HepG2 (cell line): Measurements from ENCODE around the gene CTNND2. TPM values are rescaled to one million over a fixed set of nuclear protein-coding genes. Genes with fewer than 3 reads are reported as not detected.

Experiments used
- ATAC-seq: fragments of 200-7000 bp; cut with Tn5 transposase; 3 replicates; pipeline ENCODE4 v1.9.1; 2020; ENCODE audit warnings: mild to moderate bottlenecking, moderate library complexity
- BruUV-seq: library from RNA; stranded (reverse); fragments of 400-500 nt; replicated peaks from 2 replicates; lab custom pipeline; 2021; lab: Mats Ljungman, UMichigan
- CTCF ChIA-PET: fragments of 300-600 bp; formaldehyde crosslinking; extraction: SDS; loops from one replicate; lab custom pipeline; 2021; ENCODE audit warnings: low total read pairs, inconsistent platforms, low intra/inter-chr PET ratio; lab: Yijun Ruan, JAX
- POLR2A ChIA-PET: fragments of 350-600 bp; sonication (Branson Sonifier 250); formaldehyde crosslinking; loops from one replicate; lab custom pipeline; 2020; ENCODE audit warnings: antibody characterized with exemption, inconsistent platforms; lab: Yijun Ruan, JAX
- DNase-seq: peaks from one replicate; pipeline ENCODE4 v3.0.0-alpha.2; 2015; ENCODE audit warnings: low spot score
- FAIRE-seq: peaks from 3 replicates; lab custom pipeline; 2011; peaks lifted over from hg19 to GRCh38; lab: Jason Lieb, UNC
- H2AFZ ChIP-seq: one replicate; pipeline ENCODE4 v1.6.1; 2011; ENCODE audit warnings: low read length, inconsistent platforms
- H3K27ac ChIP-seq: fragments of 300-600 bp; 3 replicates; pipeline ENCODE4 v1.8.0; 2011; ENCODE audit warnings: mixed run types, mild to moderate bottlenecking, mixed read lengths, low read length, inconsistent platforms; ENCODE audit not compliant: insufficient read depth; ENCODE audit errors: extremely low read length
- H3K27me3 ChIP-seq, 2 experiments: fragments of 200-600 bp in 1 of 2; 2 replicates in 1 of 2; 3 replicates in 1 of 2; pipeline versions ENCODE4 v1.6.0 to v1.8.0; 2011; ENCODE audit warnings: low read length in 2 of 2, mild to moderate bottlenecking in 2 of 2, moderate library complexity in 2 of 2, inconsistent platforms in 1 of 2; ENCODE audit not compliant: insufficient read depth in 2 of 2, control insufficient read depth in 1 of 2
- H3K36me3 ChIP-seq, 2 experiments: fragments of 200-600 bp in 1 of 2; replicated peaks in 1 of 2; 2 replicates in 1 of 2; 3 replicates in 1 of 2; pipeline versions ENCODE4 v1.5.1 to v1.8.0; 2011; ENCODE audit warnings: low read length in 2 of 2, inconsistent platforms in 1 of 2; ENCODE audit not compliant: insufficient read depth in 2 of 2, control insufficient read depth in 1 of 2
- H3K4me1 ChIP-seq: 2 replicates; pipeline ENCODE4 v1.5.1; 2012; ENCODE audit warnings: low read length, inconsistent platforms; ENCODE audit not compliant: insufficient read depth
- H3K4me2 ChIP-seq: 2 replicates; pipeline ENCODE4 v1.6.0; 2011; ENCODE audit warnings: low read depth, low read length, inconsistent platforms
- H3K4me3 ChIP-seq, 3 experiments: fragments of 200-600 bp in 1 of 3; sonication (generic), shearing (Covaris generic) in 1 of 3; replicated peaks in 1 of 3; 2 replicates each; pipeline ENCODE4 v1.5.1; 2011 to 2016; ENCODE audit warnings: low read length in 3 of 3, inconsistent platforms in 2 of 3, low read depth in 2 of 3, mild to moderate bottlenecking in 2 of 3, control low read depth in 1 of 3, mixed read lengths in 1 of 3; ENCODE audit not compliant: insufficient read depth in 1 of 3
- H3K79me2 ChIP-seq: one replicate; pipeline ENCODE4 v1.6.1; 2011; ENCODE audit warnings: low read length, inconsistent platforms; ENCODE audit not compliant: insufficient read depth
- H3K9ac ChIP-seq: 2 replicates; pipeline ENCODE4 v1.6.0; 2011; ENCODE audit warnings: mild to moderate bottlenecking, low read depth, low read length, inconsistent platforms; ENCODE audit not compliant: insufficient read depth
- H3K9me3 ChIP-seq: 2 replicates; pipeline ENCODE4 v1.5.1; 2012; ENCODE audit warnings: mild to moderate bottlenecking, low read length
- H4K20me1 ChIP-seq: 2 replicates; pipeline ENCODE4 v1.6.0; 2011; ENCODE audit warnings: inconsistent platforms, mild to moderate bottlenecking, low read length, moderate library complexity; ENCODE audit not compliant: insufficient read depth
- BCL6 ChIP-seq: IDR thresholded peaks from 2 replicates; pipeline ENCODE4 v1.6.1; 2016; ENCODE audit warnings: missing genetic modification reagents, missing compliant biosample characterization
- CEBPG ChIP-seq: IDR thresholded peaks from 2 replicates; pipeline ENCODE4 v1.6.1; 2016
- HNRNPH1 ChIP-seq: fragments of 200-400 bp; formaldehyde crosslinking; optimal IDR thresholded peaks from 2 replicates; pipeline ENCODE3; 2017; ENCODE audit warnings: mild to moderate bottlenecking, low read depth, low read length
- HNRNPUL1 ChIP-seq: fragments of 200-400 bp; formaldehyde crosslinking; IDR thresholded peaks from 2 replicates; pipeline ENCODE4 v1.6.1; 2017; ENCODE audit warnings: low read depth, mild to moderate bottlenecking, low read length, moderate library complexity
- JUNB ChIP-seq: sonication (generic); formaldehyde crosslinking; IDR thresholded peaks from 2 replicates; pipeline ENCODE4 v1.8.0; 2022; ENCODE audit warnings: missing genetic modification reagents, mild to moderate bottlenecking, borderline replicate concordance
- KDM5B ChIP-seq: sonication (generic); formaldehyde crosslinking; IDR thresholded peaks from 2 replicates; pipeline ENCODE4 v1.4.0; 2020; ENCODE audit warnings: missing genetic modification reagents, mild to moderate bottlenecking, borderline replicate concordance
- MEIS2 ChIP-seq: sonication (generic); formaldehyde crosslinking; IDR thresholded peaks from 2 replicates; pipeline ENCODE4 v1.9.0; 2021; ENCODE audit warnings: mild to moderate bottlenecking, missing genetic modification reagents
- MIER2 ChIP-seq: IDR thresholded peaks from 2 replicates; pipeline ENCODE4 v1.6.1; 2016; ENCODE audit warnings: missing biosample characterization, missing genetic modification reagents
- POLR2AphosphoS2 ChIP-seq: IDR thresholded peaks from 2 replicates; pipeline ENCODE4 v1.6.1; 2011; ENCODE audit warnings: low read depth, low read length, improper control_type of control experiment
- SMC3 ChIP-seq: IDR thresholded peaks from 2 replicates; pipeline ENCODE4 v1.6.1; 2011; ENCODE audit warnings: low read length, improper control_type of control experiment
- ZNF557 ChIP-seq: sonication (generic); formaldehyde crosslinking; IDR thresholded peaks from 2 replicates; pipeline ENCODE4 v1.4.0; 2020; ENCODE audit warnings: missing genetic modification reagents
- ZNF644 ChIP-seq: IDR thresholded peaks from 2 replicates; pipeline ENCODE4 v1.6.1; 2016; ENCODE audit warnings: low read depth
- ZNF766 ChIP-seq: sonication (generic); formaldehyde crosslinking; IDR thresholded peaks from 2 replicates; pipeline ENCODE4 v1.5.0; 2020; ENCODE audit warnings: missing genetic modification reagents, borderline replicate concordance
- ZNF777 ChIP-seq: sonication (generic); formaldehyde crosslinking; IDR thresholded peaks from 2 replicates; pipeline ENCODE4 v1.4.0; 2020; ENCODE audit warnings: missing genetic modification reagents
- ZNF780A ChIP-seq: sonication (generic); formaldehyde crosslinking; IDR thresholded peaks from 2 replicates; pipeline ENCODE4 v1.8.0; 2022; ENCODE audit warnings: mild to moderate bottlenecking, missing genetic modification reagents, moderate library complexity
- WGBS: methylation state at CpG from one replicate; pipeline ENCODE4 v1.1.6; 2017; ENCODE audit warnings: low lambda C conversion rate; 5-methylcytosine and 5-hydroxymethylcytosine counted together
- in situ Hi-C: cut with HindIII; loops from 2 replicates; pipeline ENCODE4 v1.10.0; 2017; ENCODE audit warnings: low pct_unique_long_range_greater_than_20kb; ENCODE audit not compliant: extremely low pct_ligation_motif_present
- intact Hi-C: fragments of 100-400 bp; cut with micrococcal nuclease; formaldehyde crosslinking; loops from one replicate; pipeline ENCODE4 v1.10.0; 2022; ENCODE audit not compliant: unreplicated experiment
- polyA plus RNA-seq, 8 experiments: library from polyadenylated mRNA; depleted of rRNA in 3 of 8; stranded (reverse) in 7 of 8; unstranded in 1 of 8; fragments of >200 nt; fragmentation: Illumina TruSeq in 4 of 8; extraction: Trizol in 4 of 8; gene quantifications; 2 replicates each; pipeline versions ENCODE4 v1.2.1 to v1.2.3, GENCODE V29; 2011 to 2016; ENCODE audit warnings: low read depth in 4 of 8, missing spikeins in 1 of 8, mixed read lengths in 1 of 8; ENCODE audit not compliant: insufficient read depth in 1 of 8
- total RNA-seq, 5 experiments: library from RNA; depleted of rRNA; stranded (reverse); fragments of >200 nt; fragmentation: Illumina TruSeq; extraction: Trizol; gene quantifications; 2 replicates each; pipeline ENCODE4 v1.2.3, GENCODE V29; 2016; ENCODE audit warnings: low read depth in 1 of 5
- TF ChIP-seq, protein P1 (sequence below), 2 experiments: sonication (generic) in 1 of 2; formaldehyde crosslinking in 1 of 2; IDR thresholded peaks; 2 replicates each; pipeline versions ENCODE4 v1.6.1 to v1.9.0; 2014 to 2022; ENCODE audit warnings: antibody characterized with exemption in 1 of 2, borderline replicate concordance in 1 of 2, inconsistent platforms in 1 of 2, low read depth in 1 of 2, missing genetic modification reagents in 1 of 2
- TF ChIP-seq, protein P2 (sequence below): sonication (generic); formaldehyde crosslinking; IDR thresholded peaks from 2 replicates; pipeline ENCODE4 v1.4.0; 2020; ENCODE audit warnings: low read depth, missing genetic modification reagents

The CTNND2 gene
- total and polyA plus RNA-seq, 2 of the 13 experiments (the other 11 are each of a cell fraction or from before 2014, with no cell fraction given) = not detected

GRCh38 chr5:11602298-11602697 is 301.9 kb downstream of the CTNND2 start:
- H3K79me2 ChIP-seq = no peaks in the 10 kb centered on the region
- peak overlapping the region; percentile 42; the same call in 1 of the 2 replicates for H3K4me2 ChIP-seq
- no peak overlapping the region for H2AFZ ChIP-seq
- H3K27me3 ChIP-seq = no peaks in the 10 kb centered on the region
- ChIA-PET CTCF (no interaction called here), POLR2A (no interaction called here)
- no peak overlapping the region for H3K4me3 ChIP-seq
- in situ Hi-C loops = loop anchor here (25.0 kb wide), 1 partner anchor 215 kb away; no protein-coding TSS in a partner anchor
- peak; percentile 53 for FAIRE-seq
- no peak overlapping the region for H3K9ac ChIP-seq
- peak; percentile 99 for ATAC-seq
- H3K9me3 ChIP-seq = peaks cover 5% of the 10 kb centered on the region
- H3K4me1 ChIP-seq = peaks cover 33% of the 10 kb centered on the region
- intact Hi-C loops = no loop called here
- H3K36me3 ChIP-seq = no peaks in the 10 kb centered on the region
- DNase-seq = peak; percentile 68
- H3K27ac ChIP-seq = no peak overlapping the region
- no TSS peak for BruUV-seq
- WGBS = 15% methylated on average over 3 of the region's 3 CpGs
- no peaks in the 10 kb centered on the region for H4K20me1 ChIP-seq
- TF ChIP-seq CEBPG (CRISPR knock-in tag) (no peak), SMC3 (peak; percentile 6; the same call in 1 of the 2 replicates), ZNF557 (CRISPR knock-in tag) (no peak), ZNF766 (CRISPR knock-in tag) (no peak), BCL6 (CRISPR knock-in tag) (0 out of 2 replicates have a peak, but pooled peaks have one; percentile 9), JUNB (CRISPR knock-in tag) (no peak), ZNF644 (CRISPR knock-in tag) (peak; percentile 71; the same call in 1 of the 2 replicates), ZNF780A (CRISPR knock-in tag) (no peak), MIER2 (no peak), POLR2AphosphoS2 (no peak), KDM5B (no peak), HNRNPH1 (no peak), ZNF777 (CRISPR knock-in tag) (no peak), MEIS2 (no peak), HNRNPUL1 (no peak)
- TF ChIP-seq, protein P1, sequence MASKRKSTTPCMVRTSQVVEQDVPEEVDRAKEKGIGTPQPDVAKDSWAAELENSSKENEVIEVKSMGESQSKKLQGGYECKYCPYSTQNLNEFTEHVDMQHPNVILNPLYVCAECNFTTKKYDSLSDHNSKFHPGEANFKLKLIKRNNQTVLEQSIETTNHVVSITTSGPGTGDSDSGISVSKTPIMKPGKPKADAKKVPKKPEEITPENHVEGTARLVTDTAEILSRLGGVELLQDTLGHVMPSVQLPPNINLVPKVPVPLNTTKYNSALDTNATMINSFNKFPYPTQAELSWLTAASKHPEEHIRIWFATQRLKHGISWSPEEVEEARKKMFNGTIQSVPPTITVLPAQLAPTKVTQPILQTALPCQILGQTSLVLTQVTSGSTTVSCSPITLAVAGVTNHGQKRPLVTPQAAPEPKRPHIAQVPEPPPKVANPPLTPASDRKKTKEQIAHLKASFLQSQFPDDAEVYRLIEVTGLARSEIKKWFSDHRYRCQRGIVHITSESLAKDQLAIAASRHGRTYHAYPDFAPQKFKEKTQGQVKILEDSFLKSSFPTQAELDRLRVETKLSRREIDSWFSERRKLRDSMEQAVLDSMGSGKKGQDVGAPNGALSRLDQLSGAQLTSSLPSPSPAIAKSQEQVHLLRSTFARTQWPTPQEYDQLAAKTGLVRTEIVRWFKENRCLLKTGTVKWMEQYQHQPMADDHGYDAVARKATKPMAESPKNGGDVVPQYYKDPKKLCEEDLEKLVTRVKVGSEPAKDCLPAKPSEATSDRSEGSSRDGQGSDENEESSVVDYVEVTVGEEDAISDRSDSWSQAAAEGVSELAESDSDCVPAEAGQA (IDR thresholded peaks at IDR 0.05; ENCODE audit: low read depth) = no peak
- TF ChIP-seq, protein P1 (CRISPR knock-in tag; IDR thresholded peaks at IDR 0.05; ENCODE audit: borderline replicate concordance) = no peak
- TF ChIP-seq, protein P2, sequence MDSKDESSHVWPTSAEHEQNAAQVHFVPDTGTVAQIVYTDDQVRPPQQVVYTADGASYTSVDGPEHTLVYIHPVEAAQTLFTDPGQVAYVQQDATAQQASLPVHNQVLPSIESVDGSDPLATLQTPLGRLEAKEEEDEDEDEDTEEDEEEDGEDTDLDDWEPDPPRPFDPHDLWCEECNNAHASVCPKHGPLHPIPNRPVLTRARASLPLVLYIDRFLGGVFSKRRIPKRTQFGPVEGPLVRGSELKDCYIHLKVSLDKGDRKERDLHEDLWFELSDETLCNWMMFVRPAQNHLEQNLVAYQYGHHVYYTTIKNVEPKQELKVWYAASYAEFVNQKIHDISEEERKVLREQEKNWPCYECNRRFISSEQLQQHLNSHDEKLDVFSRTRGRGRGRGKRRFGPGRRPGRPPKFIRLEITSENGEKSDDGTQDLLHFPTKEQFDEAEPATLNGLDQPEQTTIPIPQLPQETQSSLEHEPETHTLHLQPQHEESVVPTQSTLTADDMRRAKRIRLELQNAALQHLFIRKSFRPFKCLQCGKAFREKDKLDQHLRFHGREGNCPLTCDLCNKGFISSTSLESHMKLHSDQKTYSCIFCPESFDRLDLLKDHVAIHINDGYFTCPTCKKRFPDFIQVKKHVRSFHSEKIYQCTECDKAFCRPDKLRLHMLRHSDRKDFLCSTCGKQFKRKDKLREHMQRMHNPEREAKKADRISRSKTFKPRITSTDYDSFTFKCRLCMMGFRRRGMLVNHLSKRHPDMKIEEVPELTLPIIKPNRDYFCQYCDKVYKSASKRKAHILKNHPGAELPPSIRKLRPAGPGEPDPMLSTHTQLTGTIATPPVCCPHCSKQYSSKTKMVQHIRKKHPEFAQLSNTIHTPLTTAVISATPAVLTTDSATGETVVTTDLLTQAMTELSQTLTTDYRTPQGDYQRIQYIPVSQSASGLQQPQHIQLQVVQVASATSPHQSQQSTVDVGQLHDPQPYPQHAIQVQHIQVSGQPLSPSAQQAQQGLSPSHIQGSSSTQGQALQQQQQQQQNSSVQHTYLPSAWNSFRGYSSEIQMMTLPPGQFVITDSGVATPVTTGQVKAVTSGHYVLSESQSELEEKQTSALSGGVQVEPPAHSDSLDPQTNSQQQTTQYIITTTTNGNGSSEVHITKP (CRISPR knock-in tag) = no peak
